Activated T-cell treated with anti-CD3 and anti-CD28 coated beads, Interleukin-2, amount 50 U/mL, for 72 hours (primary cell): Measurements from ENCODE around the gene KIAA2012. TPM values are rescaled to one million over a fixed set of nuclear protein-coding genes. Genes with fewer than 3 reads are reported as not detected.

Experiments used
- ATAC-seq, 2 donors: fragments of 150-1000 bp; cut with Tn5 transposase; replicated peaks in 1 of 2; 2 replicates each; pipeline ENCODE4 v1.10.0; 2021; ENCODE audit warnings: moderate library complexity in 2 of 2, mild to moderate bottlenecking in 1 of 2
- DNase-seq, 2 donors: peaks; one replicate each; pipeline ENCODE4 v3.0.0; 2021 to 2022; ENCODE audit warnings: mixed read lengths in 1 of 2
- H3K27ac Mint-ChIP-seq: one replicate; pipeline ENCODE4 v1.8.0; 2022; ENCODE audit warnings: mild to moderate bottlenecking, moderate library complexity, mixed read lengths
- H3K27me3 Mint-ChIP-seq: one replicate; pipeline ENCODE4 v1.8.0; 2022; ENCODE audit warnings: low read depth, mixed read lengths
- H3K36me3 Mint-ChIP-seq, 2 donors: one replicate each; pipeline ENCODE4 v1.8.0; 2022; ENCODE audit warnings: mixed read lengths in 2 of 2, mild to moderate bottlenecking in 1 of 2; ENCODE audit not compliant: insufficient read depth in 2 of 2
- H3K4me1 Mint-ChIP-seq: one replicate; pipeline ENCODE4 v1.8.0; 2022; ENCODE audit warnings: low read depth, mixed read lengths
- H3K4me3 Mint-ChIP-seq, 2 donors: one replicate each; pipeline ENCODE4 v1.8.0; 2022; ENCODE audit warnings: mild to moderate bottlenecking in 2 of 2, mixed read lengths in 2 of 2, moderate library complexity in 2 of 2
- H3K9me3 Mint-ChIP-seq, 2 donors: one replicate each; pipeline ENCODE4 v1.8.0; 2022; ENCODE audit warnings: mixed read lengths in 2 of 2
- total RNA-seq, 2 donors: library from RNA; stranded (reverse); gene quantifications; one replicate each; pipeline ENCODE4 v1.2.3, GENCODE V29; 2022

The KIAA2012 gene
- total RNA-seq, 2 donors from 2014 or later = not detected

GRCh38 chr2:202050652-202051051 lies 22.4 kb upstream of the KIAA2012 start:
- Mint-ChIP-seq H3K27ac (no peak overlapping the region), H3K4me1 (no peaks in the 10 kb centered on the region), H3K36me3 (no peaks in the 10 kb centered on the region), H3K27me3 (peaks cover 54% of the 10 kb centered on the region), H3K4me3 (no peak overlapping the region), H3K9me3 (no peaks in the 10 kb centered on the region)
- no peak for ATAC-seq
- no peak for DNase-seq

DNA sequence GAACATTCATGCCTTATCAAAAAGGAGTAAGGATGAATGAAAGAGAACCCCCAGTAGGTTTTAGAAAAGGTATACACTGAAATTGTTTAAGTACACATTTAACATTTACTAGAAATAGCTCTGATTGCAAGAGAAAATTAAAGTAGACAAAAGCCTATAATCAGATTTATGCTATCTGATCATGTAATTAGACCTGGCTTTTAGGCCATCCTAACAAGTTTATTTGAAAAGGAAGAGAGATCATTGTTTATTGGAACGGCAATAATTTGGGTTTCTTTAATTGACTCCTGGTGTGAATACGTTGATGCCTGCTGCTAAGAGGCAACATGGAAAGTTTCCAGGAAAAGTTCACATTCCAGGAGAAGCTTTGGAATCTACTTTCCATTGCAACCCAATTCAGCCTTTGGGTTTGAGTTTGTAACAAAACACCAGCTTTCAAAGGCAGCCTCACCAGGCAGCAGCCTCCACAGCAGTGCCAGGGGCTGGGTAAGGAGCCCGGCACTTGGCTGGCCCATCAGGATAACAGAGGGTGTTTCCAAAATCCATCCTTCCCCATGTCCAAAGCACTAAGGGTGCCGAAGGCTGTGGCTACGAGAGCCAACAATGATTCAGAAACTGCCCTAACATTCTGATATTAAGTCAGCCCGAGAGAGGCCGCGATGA lies 21.4 kb upstream of the KIAA2012 start:
- H3K4me1 Mint-ChIP-seq = no peaks in the 10 kb centered on the region
- DNase-seq (no peak), ATAC-seq (no peak)
- H3K9me3 Mint-ChIP-seq = no peaks in the 10 kb centered on the region
- H3K27me3 Mint-ChIP-seq = peaks cover 58% of the 10 kb centered on the region
- no peak overlapping the region for H3K4me3 Mint-ChIP-seq
- no peaks in the 10 kb centered on the region for H3K36me3 Mint-ChIP-seq
- H3K27ac Mint-ChIP-seq = no peak overlapping the region

GRCh38 chr2:202052235-202052634 lies 20.8 kb upstream of the KIAA2012 start:
- Mint-ChIP-seq H3K36me3 (no peaks in the 10 kb centered on the region), H3K9me3 (no peaks in the 10 kb centered on the region), H3K4me1 (no peaks in the 10 kb centered on the region), H3K27me3 (peaks cover 56% of the 10 kb centered on the region), H3K4me3 (no peak overlapping the region), H3K27ac (no peak overlapping the region)
- DNase-seq (no peak), ATAC-seq (no peak)

GRCh38 chr2:202054679-202055078 lies 18.4 kb upstream of the KIAA2012 start:
- ATAC-seq (no peak), DNase-seq (no peak)
- H3K4me3 Mint-ChIP-seq = no peak overlapping the region
- no peaks in the 10 kb centered on the region for H3K36me3 Mint-ChIP-seq
- peaks cover 49% of the 10 kb centered on the region for H3K27me3 Mint-ChIP-seq
- no peaks in the 10 kb centered on the region for H3K9me3 Mint-ChIP-seq
- H3K4me1 Mint-ChIP-seq = no peaks in the 10 kb centered on the region
- H3K27ac Mint-ChIP-seq = no peak overlapping the region

DNA sequence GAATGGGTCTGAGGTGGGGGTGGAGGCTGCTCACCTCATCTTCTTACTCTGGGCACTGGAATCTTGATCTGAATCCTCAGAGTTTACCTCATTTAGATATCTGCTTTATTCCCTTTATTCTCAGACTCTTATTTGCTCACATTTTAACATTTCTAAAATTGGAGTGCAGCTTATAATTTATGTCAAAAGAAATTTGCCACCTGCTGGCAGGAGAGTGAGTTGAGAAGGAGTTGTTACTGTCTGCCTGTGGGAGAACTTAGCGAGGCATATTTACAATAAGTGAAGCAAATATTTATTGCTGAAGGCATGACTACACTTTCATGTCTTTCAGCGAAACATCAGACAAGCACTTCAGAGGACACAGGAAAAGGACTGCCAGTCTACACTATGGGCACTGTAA lies 16.4 kb upstream of the KIAA2012 start:
- ATAC-seq (no peak), DNase-seq (no peak)
- Mint-ChIP-seq H3K27ac (no peak overlapping the region), H3K4me1 (no peaks in the 10 kb centered on the region), H3K9me3 (no peaks in the 10 kb centered on the region), H3K27me3 (peaks cover 45% of the 10 kb centered on the region), H3K36me3 (no peaks in the 10 kb centered on the region), H3K4me3 (no peak overlapping the region)

GRCh38 chr2:202060218-202060617 lies 12.8 kb upstream of the KIAA2012 start:
- Mint-ChIP-seq H3K27me3 (peaks cover 33% of the 10 kb centered on the region), H3K27ac (no peak overlapping the region), H3K4me1 (peaks cover 10% of the 10 kb centered on the region), H3K9me3 (no peaks in the 10 kb centered on the region), H3K4me3 (no peak overlapping the region), H3K36me3 (no peaks in the 10 kb centered on the region)
- no peak for ATAC-seq
- no peak for DNase-seq

DNA sequence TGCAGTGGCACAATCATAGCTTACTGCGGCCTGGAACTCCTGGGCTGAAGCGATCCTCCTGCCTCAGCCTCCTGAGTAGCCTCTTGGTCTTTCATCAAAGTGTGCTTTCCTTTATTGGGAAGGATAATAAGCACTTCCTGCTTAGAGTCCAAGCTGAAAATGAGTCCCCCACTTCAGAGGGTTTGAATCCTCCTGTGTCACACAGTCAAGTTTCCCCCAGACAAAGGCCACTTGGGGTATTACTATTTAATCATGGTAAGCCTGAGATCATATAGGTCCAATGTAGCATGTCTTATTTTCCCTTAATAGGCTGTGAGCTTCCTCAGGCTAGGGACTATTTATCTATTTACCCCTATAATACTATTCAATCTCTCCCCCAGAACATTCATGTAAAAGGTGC lies 11.4 kb upstream of the KIAA2012 start:
- Mint-ChIP-seq H3K36me3 (no peaks in the 10 kb centered on the region), H3K4me3 (no peak overlapping the region), H3K27me3 (peaks cover 23% of the 10 kb centered on the region), H3K9me3 (no peaks in the 10 kb centered on the region), H3K4me1 (peaks cover 10% of the 10 kb centered on the region), H3K27ac (no peak overlapping the region)
- ATAC-seq = no peak
- DNase-seq = no peak

GRCh38 chr2:202064171-202064880 lies 8.7 kb upstream of the KIAA2012 start:
- H3K27me3 Mint-ChIP-seq = peaks cover 11% of the 10 kb centered on the region
- H3K4me3 Mint-ChIP-seq = no peak overlapping the region
- no peaks in the 10 kb centered on the region for H3K9me3 Mint-ChIP-seq
- no peak overlapping the region for H3K27ac Mint-ChIP-seq
- ATAC-seq (peak; percentile 29 to 43), DNase-seq (no peak)
- peaks cover 10% of the 10 kb centered on the region for H3K4me1 Mint-ChIP-seq
- H3K36me3 Mint-ChIP-seq = no peaks in the 10 kb centered on the region

DNA sequence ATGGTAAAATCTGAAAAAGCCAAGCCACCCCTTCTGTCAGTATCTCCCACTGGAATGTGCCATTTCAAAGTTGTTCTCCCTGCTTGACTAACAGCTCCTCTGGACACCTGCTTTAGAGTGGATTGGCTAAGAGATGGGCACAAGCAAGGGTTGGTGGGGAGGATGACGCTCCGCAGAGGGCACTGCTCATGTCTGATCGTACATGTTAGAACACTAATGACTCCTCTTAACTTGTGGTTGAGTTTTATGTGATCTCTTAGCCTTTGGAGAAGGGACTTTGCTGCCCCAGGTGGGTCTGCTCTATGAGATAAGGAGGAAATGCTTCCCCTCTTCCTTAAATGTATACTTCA lies 8.2 kb upstream of the KIAA2012 start:
- ATAC-seq (no peak), DNase-seq (no peak)
- Mint-ChIP-seq H3K27me3 (peaks cover 11% of the 10 kb centered on the region), H3K4me1 (peaks cover 10% of the 10 kb centered on the region), H3K36me3 (no peaks in the 10 kb centered on the region), H3K9me3 (no peaks in the 10 kb centered on the region), H3K27ac (no peak overlapping the region), H3K4me3 (no peak overlapping the region)

DNA sequence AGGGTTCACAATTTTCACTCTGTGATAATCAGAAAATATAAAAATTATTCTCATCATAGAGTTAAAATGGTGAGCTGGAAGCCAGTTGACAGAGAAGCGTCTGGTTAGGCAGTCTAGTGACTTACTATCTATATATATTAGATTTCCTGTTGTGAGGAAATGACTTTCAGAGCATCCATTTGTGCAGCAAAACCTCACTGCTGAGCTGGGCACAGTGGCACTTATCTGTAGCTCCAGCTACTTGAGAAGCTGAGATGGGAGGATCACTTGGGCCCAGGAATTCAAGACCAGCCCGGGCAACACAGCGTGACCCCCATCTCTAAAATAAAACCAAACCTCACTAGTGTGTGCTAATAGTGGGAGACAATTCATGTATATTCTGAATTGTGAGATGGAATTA lies 7.2 kb upstream of the KIAA2012 start:
- Mint-ChIP-seq H3K9me3 (no peaks in the 10 kb centered on the region), H3K27ac (no peak overlapping the region), H3K4me1 (peaks cover 10% of the 10 kb centered on the region), H3K4me3 (no peak overlapping the region), H3K36me3 (no peaks in the 10 kb centered on the region), H3K27me3 (peaks cover 11% of the 10 kb centered on the region)
- DNase-seq = no peak
- ATAC-seq = no peak

DNA sequence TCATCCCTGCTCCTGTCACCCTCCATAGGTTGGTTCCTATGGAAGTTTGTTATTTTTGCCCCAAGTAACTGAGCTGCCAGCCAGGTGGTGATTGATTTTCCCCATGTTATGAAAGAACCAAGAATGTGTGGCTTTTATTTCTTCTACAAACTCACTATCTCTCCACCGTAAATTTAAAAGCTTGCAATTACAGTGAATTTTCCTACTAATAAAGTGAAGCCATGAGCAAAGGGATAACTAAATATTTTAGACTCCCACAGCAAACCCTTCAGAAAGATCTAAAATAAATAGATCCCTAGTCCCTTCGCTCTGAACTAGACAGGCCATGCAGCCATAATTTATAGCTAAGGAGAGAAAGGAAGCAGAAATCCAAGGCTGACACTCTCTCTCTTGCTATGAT lies 6.2 kb upstream of the KIAA2012 start:
- Mint-ChIP-seq H3K4me1 (peaks cover 10% of the 10 kb centered on the region), H3K27me3 (peaks cover 11% of the 10 kb centered on the region), H3K9me3 (no peaks in the 10 kb centered on the region), H3K36me3 (no peaks in the 10 kb centered on the region), H3K27ac (no peak overlapping the region), H3K4me3 (no peak overlapping the region)
- ATAC-seq (no peak), DNase-seq (no peak)

DNA sequence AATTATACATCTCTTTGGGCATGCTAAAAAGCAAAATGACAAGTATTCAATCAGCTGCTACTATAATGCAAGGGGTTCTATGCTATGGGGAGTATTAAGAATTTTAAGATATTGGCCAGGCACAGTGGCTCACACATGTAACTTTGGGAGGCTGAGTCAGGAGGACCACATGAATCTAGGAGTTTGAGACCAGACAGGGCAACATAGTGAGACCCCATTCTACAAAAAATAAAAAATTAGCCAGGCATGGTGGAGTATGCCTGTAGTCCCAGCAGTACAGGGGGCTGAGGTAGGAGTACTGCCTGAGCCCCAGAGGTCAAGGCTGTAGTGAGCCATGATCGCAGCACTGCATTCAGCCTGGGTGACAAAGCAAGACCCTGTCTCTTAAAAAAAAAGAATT lies 5.5 kb upstream of the KIAA2012 start:
- Mint-ChIP-seq H3K27ac (no peak overlapping the region), H3K27me3 (peaks cover 11% of the 10 kb centered on the region), H3K9me3 (no peaks in the 10 kb centered on the region), H3K4me1 (peaks cover 10% of the 10 kb centered on the region), H3K36me3 (no peaks in the 10 kb centered on the region), H3K4me3 (no peak overlapping the region)
- ATAC-seq = no peak
- DNase-seq = no peak

GRCh38 chr2:202069170-202070067 lies 3.6 kb upstream of the KIAA2012 start:
- DNase-seq (no peak), ATAC-seq (no peak)
- Mint-ChIP-seq H3K9me3 (no peaks in the 10 kb centered on the region), H3K27me3 (peaks cover 11% of the 10 kb centered on the region), H3K27ac (no peak overlapping the region), H3K4me3 (no peak overlapping the region), H3K4me1 (peaks cover 5% of the 10 kb centered on the region), H3K36me3 (no peaks in the 10 kb centered on the region)
